Measurements from ENCODE around the gene TMPRSS11F.

TMPRSS11F gene

GRCh38 chr4:68077301-68077700 lies 52.4 kb downstream of the TMPRSS11F start:
- no peak for DNase-seq (ENCODE audit: low spot score)

GRCh38 chr4:68076194-68076593 lies 53.5 kb downstream of the TMPRSS11F start:
- DNase-seq (ENCODE audit: low spot score) = no peak

GRCh38 chr4:68074397-68074796 lies 55.3 kb downstream of the TMPRSS11F start:
- no peak for DNase-seq (ENCODE audit: low spot score)

- DNase-seq (ENCODE audit: low spot score) = no peak
Observed at GRCh38 chr4:68070302-68070701, 59.4 kb downstream of the TMPRSS11F start.

GRCh38 chr4:68062501-68062900 lies 67.2 kb downstream of the TMPRSS11F start:
- DNase-seq (ENCODE audit: low spot score) = no peak

GRCh38 chr4:68038272-68038671 lies 91.4 kb downstream of the TMPRSS11F start:
- DNase-seq (ENCODE audit: low spot score) = no peak

- no peak for DNase-seq (ENCODE audit: low spot score)
Observed at GRCh38 chr4:68021185-68021584, 108.5 kb downstream of the TMPRSS11F start.

GRCh38 chr4:68011684-68012083 lies 118.0 kb downstream of the TMPRSS11F start:
- DNase-seq (ENCODE audit: low spot score) = no peak

Measured in hematopoietic multipotent progenitor cell treated with erythropoietin and hydrocortisone succinate and interleukin-3 and kit ligand, for 15 days (in vitro differentiated cells).